Activated T-cell treated with anti-CD3 and anti-CD28 coated beads, Interleukin-2, amount 50 U/mL, for 72 hours (primary cell): Measurements from ENCODE around the gene TADA2B. TPM values are rescaled to one million over a fixed set of nuclear protein-coding genes. Genes with fewer than 3 reads are reported as not detected.
A peak's percentile ranks its signal among the peaks of the same experiment; 100 is the strongest.

ENCODE experiments used
- ATAC-seq, 2 donors: fragments of 150-1000 bp; cut with Tn5 transposase; replicated peaks in 1 of 2; 2 replicates each; pipeline ENCODE4 v1.10.0; 2021; ENCODE audit warnings: moderate library complexity in 2 of 2, mild to moderate bottlenecking in 1 of 2
- DNase-seq, 2 donors: peaks; one replicate each; pipeline ENCODE4 v3.0.0; 2021 to 2022; ENCODE audit warnings: mixed read lengths in 1 of 2
- H3K27ac Mint-ChIP-seq: one replicate; pipeline ENCODE4 v1.8.0; 2022; ENCODE audit warnings: mild to moderate bottlenecking, moderate library complexity, mixed read lengths
- H3K27me3 Mint-ChIP-seq: one replicate; pipeline ENCODE4 v1.8.0; 2022; ENCODE audit warnings: low read depth, mixed read lengths
- H3K36me3 Mint-ChIP-seq, 2 donors: one replicate each; pipeline ENCODE4 v1.8.0; 2022; ENCODE audit warnings: mixed read lengths in 2 of 2, mild to moderate bottlenecking in 1 of 2; ENCODE audit not compliant: insufficient read depth in 2 of 2
- H3K4me1 Mint-ChIP-seq: one replicate; pipeline ENCODE4 v1.8.0; 2022; ENCODE audit warnings: low read depth, mixed read lengths
- H3K4me3 Mint-ChIP-seq, 2 donors: one replicate each; pipeline ENCODE4 v1.8.0; 2022; ENCODE audit warnings: mild to moderate bottlenecking in 2 of 2, mixed read lengths in 2 of 2, moderate library complexity in 2 of 2
- H3K9me3 Mint-ChIP-seq, 2 donors: one replicate each; pipeline ENCODE4 v1.8.0; 2022; ENCODE audit warnings: mixed read lengths in 2 of 2
- total RNA-seq, 2 donors: library from RNA; stranded (reverse); gene quantifications; one replicate each; pipeline ENCODE4 v1.2.3, GENCODE V29; 2022

Gene TADA2B
- total RNA-seq, 2 donors from 2014 or later: 14.5 to 15.3 TPM

DNA sequence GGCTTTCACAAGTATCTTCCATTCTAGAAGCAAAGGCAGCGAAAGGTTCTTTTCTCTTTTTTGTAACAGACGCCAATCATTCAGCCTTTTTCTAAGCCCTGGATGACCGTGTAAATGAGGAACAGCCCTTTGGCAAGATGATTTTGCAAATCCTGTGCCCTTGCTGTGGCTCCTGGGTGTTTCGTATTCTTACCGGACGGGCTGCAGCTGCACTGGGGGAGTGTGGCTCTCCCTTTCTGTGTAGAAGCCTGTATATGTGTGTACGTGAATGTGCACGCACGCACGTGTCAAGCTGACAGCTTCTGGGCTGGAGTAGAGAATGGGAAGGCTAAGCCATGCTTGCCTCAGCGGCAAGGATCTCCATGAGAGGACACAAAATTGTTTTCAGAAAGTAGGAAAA, 16.5 kb downstream of the TADA2B start:
- DNase-seq (no peak), ATAC-seq (no peak)
- Mint-ChIP-seq H3K9me3 (no peaks in the 10 kb centered on the region), H3K36me3 (peaks cover 7 to 19% of the 10 kb centered on the region in 2 donors), H3K4me1 (peaks cover 21% of the 10 kb centered on the region), H3K4me3 (no peak overlapping the region), H3K27ac (no peak overlapping the region), H3K27me3 (no peaks in the 10 kb centered on the region)

DNA sequence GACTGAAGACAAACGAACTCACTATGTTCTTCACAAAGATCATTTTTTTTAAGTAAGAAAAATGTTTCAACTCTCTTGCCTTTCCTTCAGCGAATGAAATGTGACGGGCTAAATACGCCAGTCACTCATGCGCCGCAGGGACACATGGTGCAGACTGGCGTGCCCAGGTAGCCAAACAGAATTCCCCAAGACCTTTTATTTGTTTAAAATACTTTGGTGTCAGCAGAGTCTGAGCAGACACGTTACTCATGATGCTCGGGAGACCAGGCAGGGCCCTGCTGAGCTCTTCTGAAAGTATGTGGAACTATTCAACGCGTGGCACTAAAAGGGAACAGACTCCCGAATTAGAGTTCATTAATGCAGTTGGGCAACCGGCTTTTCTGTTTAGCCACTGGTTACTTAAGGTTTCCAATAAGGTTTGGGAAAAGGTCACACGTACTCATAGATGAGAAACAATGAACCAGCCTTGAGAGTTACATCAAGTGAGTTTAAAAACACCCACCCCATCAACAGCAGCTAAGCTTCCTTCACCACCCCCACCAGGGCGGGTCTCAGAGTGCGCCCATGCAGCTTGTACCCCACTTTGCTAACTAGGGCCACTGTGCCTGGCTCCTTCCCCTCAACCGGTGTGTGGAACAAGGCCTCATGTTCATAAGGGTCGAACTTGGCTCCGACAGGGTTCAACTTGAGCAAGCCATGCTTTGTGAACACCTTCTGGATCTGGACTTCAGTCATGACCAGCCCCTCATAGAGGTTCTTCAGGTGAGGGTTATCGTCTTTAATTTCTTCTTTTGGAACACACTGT, 17.4 kb downstream of the TADA2B start:
- Mint-ChIP-seq H3K4me1 (peaks cover 23% of the 10 kb centered on the region), H3K27me3 (no peaks in the 10 kb centered on the region), H3K9me3 (no peaks in the 10 kb centered on the region), H3K27ac (peak overlapping the region; percentile 39), H3K4me3 (no peak overlapping the region), H3K36me3 (peaks cover 9 to 17% of the 10 kb centered on the region in 2 donors)
- ATAC-seq (no peak), DNase-seq (no peak)

DNA sequence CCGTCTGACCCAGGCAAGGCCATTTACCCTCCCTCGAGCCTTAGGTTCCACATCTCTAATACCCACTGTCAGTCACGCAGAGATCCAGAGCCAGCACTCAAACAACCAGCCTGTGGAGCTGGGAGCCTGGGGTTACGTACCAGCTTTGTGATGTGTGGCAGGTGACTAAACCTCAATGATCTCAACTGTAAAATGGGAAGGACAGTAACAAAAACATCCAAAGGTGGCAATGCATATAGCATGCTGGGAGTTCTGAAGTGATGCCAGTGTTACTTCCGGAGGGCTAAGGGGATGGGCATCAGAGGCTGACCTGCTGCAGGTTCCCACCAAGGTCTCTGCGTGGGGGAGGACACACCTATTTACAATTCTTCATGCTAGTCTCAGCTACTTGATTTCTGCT, 18.6 kb downstream of the TADA2B start:
- H3K27ac Mint-ChIP-seq: no peak overlapping the region
- no peak for DNase-seq
- H3K4me3 Mint-ChIP-seq: no peak overlapping the region
- H3K36me3 Mint-ChIP-seq: peaks cover 9 to 16% of the 10 kb centered on the region in 2 donors
- H3K27me3 Mint-ChIP-seq: no peaks in the 10 kb centered on the region
- H3K9me3 Mint-ChIP-seq: no peaks in the 10 kb centered on the region
- no peak for ATAC-seq
- peaks cover 36% of the 10 kb centered on the region for H3K4me1 Mint-ChIP-seq

DNA sequence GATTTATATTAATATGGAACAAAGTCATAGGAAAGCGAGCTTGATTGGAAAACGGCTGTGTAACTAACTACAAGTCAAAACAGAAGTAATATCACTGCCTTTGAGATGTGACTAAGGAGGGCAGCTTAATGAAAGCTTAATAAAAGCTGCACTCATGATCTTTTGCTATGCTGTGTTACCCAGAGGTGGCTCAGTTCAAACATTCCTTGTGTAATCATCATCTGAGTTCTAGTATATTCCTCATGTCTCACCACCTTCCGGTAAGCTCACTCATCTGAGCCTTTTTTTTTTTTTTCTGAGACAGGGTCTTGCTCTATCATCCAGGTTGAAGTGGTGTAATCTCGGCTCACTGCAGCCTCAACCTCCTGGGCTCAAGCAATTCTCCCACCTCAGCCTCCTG, 19.6 kb downstream of the TADA2B start:
- Mint-ChIP-seq H3K4me3 (no peak overlapping the region), H3K9me3 (no peaks in the 10 kb centered on the region), H3K36me3 (peaks cover 11 to 16% of the 10 kb centered on the region in 2 donors), H3K4me1 (peaks cover 42% of the 10 kb centered on the region), H3K27me3 (no peaks in the 10 kb centered on the region), H3K27ac (no peak overlapping the region)
- no peak for DNase-seq
- no peak for ATAC-seq

DNA sequence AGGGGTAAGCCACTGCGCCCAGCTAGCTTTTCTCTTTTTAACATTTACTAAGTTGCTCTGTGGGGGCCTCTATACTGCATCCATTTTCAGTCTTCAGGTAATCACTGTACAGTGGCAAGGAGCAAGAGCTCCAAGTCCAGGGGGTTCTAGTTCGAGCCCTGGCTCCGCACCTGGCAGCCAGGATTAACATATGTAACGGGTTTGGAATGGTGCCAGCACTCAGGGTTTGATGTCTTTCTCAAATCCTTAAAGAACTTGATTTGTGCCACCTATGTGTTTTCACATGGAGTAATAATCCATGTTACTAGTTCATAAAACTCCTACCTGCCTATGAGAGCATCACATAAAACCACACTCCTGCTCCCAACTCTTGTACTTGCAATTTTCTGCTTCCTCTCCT, 20.2 kb downstream of the TADA2B start:
- H3K27ac Mint-ChIP-seq: peak overlapping the region; percentile 58
- peaks cover 40% of the 10 kb centered on the region for H3K4me1 Mint-ChIP-seq
- no peaks in the 10 kb centered on the region for H3K9me3 Mint-ChIP-seq
- H3K27me3 Mint-ChIP-seq: no peaks in the 10 kb centered on the region
- DNase-seq: no peak
- H3K36me3 Mint-ChIP-seq: peaks cover 12 to 17% of the 10 kb centered on the region in 2 donors
- ATAC-seq: no peak
- H3K4me3 Mint-ChIP-seq: no peak overlapping the region

DNA sequence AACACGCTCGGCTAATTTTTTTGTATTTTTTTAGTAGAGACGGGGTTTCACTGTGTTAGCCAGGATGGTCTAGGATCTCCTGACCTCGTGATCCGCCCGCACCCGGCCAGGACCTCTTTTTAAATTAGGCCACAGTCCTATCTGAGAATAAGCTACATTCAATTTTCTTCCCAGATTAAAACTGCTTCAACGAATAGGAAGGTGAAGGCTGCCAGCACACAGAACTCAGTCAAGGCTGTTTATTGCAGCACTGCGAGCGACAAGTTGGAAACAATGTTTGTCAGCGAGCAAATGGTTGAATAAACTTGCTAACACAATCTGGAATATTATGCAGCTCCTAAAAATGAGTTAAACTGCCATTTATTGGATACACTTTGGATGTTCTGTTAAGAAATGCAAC, 22.8 kb downstream of the TADA2B start:
- peaks cover 12 to 15% of the 10 kb centered on the region in 2 donors for H3K36me3 Mint-ChIP-seq
- no peaks in the 10 kb centered on the region for H3K9me3 Mint-ChIP-seq

DNA sequence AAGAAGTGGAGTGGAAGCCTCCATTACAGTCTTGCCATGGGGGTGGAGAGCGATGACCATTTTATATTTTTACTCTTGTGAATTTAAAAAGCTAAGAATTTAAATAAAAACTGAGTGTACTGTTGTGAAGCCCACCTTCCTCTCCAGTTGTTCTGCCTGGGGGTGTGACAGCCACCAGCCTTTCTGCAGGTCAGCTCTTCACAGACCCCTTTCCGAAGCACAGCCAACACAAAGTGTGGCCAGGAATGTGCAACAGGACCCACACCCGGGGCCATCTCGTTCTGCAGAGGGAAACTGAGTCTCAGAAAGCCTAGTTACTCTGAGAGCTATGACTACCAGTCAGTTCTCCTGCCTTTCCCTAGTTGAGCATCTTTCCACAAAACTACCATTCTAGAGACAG, 23.3 kb downstream of the TADA2B start:
- H3K4me1 Mint-ChIP-seq: peaks cover 54% of the 10 kb centered on the region
- DNase-seq (no peak), ATAC-seq (no peak)
- H3K36me3 Mint-ChIP-seq: peaks cover 10 to 11% of the 10 kb centered on the region in 2 donors
- peak overlapping the region; percentile 76 for H3K27ac Mint-ChIP-seq
- peaks cover 5% of the 10 kb centered on the region for H3K27me3 Mint-ChIP-seq
- no peaks in the 10 kb centered on the region for H3K9me3 Mint-ChIP-seq
- H3K4me3 Mint-ChIP-seq: peak overlapping the region; percentile 99

More for the DNA sequence above, 22.8 kb downstream of the TADA2B start:
- Mint-ChIP-seq H3K27me3 (peaks cover 3% of the 10 kb centered on the region), H3K27ac (peak overlapping the region; percentile 76), H3K4me1 (peaks cover 58% of the 10 kb centered on the region), H3K4me3 (peak overlapping the region; percentile 99)
- DNase-seq: no peak
- ATAC-seq: no peak

DNA sequence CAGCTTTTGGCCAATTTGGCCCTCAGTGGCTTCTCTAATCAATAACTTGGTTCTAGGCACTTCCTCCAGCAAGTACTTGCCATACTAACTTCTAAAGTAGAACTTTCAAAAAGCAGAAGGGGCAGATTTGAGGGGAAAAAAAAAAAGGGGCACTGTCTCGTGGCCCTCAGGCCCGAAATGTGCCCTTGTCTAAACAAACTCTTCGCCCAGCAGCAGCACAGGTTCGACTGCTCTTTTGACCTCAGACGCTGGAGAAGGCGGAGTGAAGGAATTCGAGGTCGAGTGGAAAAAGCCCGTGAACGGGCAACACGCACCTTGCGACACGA, 23.9 kb downstream of the TADA2B start:
- H3K4me3 Mint-ChIP-seq: peak overlapping the region; percentile 99
- H3K27me3 Mint-ChIP-seq: peaks cover 5% of the 10 kb centered on the region
- peak overlapping the region; percentile 76 for H3K27ac Mint-ChIP-seq
- ATAC-seq (no peak), DNase-seq (no peak)
- peaks cover 9 to 10% of the 10 kb centered on the region in 2 donors for H3K36me3 Mint-ChIP-seq
- H3K4me1 Mint-ChIP-seq: peaks cover 53% of the 10 kb centered on the region
- H3K9me3 Mint-ChIP-seq: no peaks in the 10 kb centered on the region

DNA sequence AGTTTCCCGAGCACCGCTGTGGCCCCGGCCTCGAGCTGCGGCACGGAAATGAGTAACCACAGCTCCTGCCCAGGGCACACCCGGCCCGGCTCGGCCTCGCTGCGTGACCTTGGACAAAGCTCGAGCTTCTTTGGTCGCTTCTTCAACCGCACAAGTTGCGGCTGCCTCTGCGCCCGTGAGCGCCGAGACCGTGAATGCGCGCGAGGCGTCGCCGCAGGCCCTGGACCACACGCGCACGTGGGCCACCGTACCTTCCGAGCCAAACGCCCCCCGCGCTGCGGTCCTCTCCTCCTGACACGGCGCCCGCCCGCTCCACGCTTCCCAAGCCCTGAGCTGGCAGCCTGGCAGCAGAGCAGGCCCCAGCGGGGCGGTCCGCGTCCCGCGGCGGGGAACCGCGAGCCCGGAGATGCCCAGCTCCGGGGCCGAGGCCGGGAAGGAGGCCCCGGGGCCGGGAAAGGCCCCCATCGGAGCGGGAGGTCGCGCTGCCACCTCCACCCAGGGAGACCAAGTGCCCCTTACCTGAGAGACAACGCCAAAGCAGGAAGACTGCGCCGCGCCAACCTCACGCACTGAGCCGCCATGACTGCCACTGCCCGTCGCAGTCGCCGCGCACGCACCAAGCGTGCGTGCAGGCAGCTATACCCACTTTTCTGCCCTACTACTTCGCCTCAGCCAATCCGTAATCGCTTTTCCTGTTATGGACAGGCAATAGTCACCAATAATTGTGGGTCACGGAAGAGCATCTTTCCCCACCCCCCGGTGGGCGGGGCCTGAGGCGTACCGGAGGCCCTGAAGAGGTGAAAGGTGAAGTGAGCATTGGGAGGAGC, 24.5 kb downstream of the TADA2B start, which contains the start of gene GRPEL1:
Gene GRPEL1, minus strand, starts transcription at position 613 of the 827 bp plus-strand sequence. Its CDS starts 32 bp downstream, at position 581.
- H3K9me3 Mint-ChIP-seq: no peaks in the 10 kb centered on the region
- peaks cover 7 to 10% of the 10 kb centered on the region in 2 donors for H3K36me3 Mint-ChIP-seq
- DNase-seq: peak; percentile 100
- peak; percentile 94 for ATAC-seq
- H3K27ac Mint-ChIP-seq: peak within 1 kb of the TSS; percentile 94
- peaks cover 53% of the 10 kb centered on the region for H3K4me1 Mint-ChIP-seq
- H3K27me3 Mint-ChIP-seq: peaks cover 5% of the 10 kb centered on the region
- peak within 1 kb of the TSS; percentile 99 for H3K4me3 Mint-ChIP-seq

DNA sequence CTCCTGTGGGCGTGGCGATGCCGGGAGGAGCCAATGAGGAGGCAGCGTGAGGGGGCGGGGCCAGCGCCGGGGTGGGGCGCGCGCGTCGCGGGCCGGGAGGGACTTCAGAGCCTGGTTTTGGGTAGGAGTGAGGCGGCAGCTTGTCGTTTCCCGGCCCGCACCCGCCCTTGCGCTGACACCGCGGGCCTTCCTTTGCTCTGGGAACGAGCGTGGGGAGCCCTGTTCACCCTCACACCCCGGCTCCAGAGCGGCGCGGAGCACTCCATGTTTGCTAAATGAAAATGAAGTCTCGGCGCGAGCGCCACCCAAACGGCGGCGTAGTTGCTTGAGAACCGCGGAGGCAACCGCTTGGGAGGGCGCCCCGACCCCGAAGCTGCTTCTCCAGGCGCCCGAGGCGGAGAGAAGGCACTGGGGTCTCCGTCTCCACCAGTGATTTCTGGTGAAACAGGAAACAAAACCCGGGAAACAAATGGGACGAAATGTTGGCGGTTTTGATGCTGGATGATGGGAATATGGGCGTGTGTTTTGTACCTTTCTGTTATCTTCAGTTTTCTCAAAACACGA, 25.2 kb downstream of the TADA2B start:
- Mint-ChIP-seq H3K36me3 (peaks cover 2 to 10% of the 10 kb centered on the region in 2 donors), H3K4me1 (peaks cover 53% of the 10 kb centered on the region)

DNA sequence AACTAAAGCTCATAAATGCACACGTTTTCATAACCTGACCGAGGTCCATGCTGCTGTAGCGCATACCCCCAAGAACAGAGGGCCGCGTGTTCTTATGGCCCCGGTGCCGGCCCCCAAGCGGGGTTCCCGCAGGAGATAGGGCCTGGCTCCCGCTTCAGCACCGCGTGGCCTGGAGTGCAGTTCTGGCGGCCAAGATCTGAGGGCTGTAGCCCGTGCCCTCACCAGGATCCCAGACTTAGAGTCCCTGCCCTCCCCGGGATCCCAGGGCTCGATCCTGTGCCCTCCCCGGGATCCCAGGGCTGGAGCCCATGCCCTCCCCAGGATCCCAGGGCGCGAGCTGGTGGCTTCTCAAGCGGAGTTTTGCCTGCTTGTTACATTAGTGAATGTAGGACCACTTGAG, 25.7 kb downstream of the TADA2B start:
- DNase-seq (no peak), ATAC-seq (no peak)
- peak overlapping the region; percentile 94 for H3K27ac Mint-ChIP-seq
- H3K36me3 Mint-ChIP-seq: peaks cover 2 to 7% of the 10 kb centered on the region in 2 donors
- peaks cover 50% of the 10 kb centered on the region for H3K4me1 Mint-ChIP-seq
- H3K27me3 Mint-ChIP-seq: peaks cover 5% of the 10 kb centered on the region
- H3K9me3 Mint-ChIP-seq: no peaks in the 10 kb centered on the region
- H3K4me3 Mint-ChIP-seq: peak overlapping the region; percentile 99

More for the DNA sequence above, 25.2 kb downstream of the TADA2B start:
- Mint-ChIP-seq H3K27me3 (peaks cover 5% of the 10 kb centered on the region), H3K4me3 (peak overlapping the region; percentile 99), H3K9me3 (no peaks in the 10 kb centered on the region), H3K27ac (peak overlapping the region; percentile 94)
- ATAC-seq: no peak
- no peak for DNase-seq

DNA sequence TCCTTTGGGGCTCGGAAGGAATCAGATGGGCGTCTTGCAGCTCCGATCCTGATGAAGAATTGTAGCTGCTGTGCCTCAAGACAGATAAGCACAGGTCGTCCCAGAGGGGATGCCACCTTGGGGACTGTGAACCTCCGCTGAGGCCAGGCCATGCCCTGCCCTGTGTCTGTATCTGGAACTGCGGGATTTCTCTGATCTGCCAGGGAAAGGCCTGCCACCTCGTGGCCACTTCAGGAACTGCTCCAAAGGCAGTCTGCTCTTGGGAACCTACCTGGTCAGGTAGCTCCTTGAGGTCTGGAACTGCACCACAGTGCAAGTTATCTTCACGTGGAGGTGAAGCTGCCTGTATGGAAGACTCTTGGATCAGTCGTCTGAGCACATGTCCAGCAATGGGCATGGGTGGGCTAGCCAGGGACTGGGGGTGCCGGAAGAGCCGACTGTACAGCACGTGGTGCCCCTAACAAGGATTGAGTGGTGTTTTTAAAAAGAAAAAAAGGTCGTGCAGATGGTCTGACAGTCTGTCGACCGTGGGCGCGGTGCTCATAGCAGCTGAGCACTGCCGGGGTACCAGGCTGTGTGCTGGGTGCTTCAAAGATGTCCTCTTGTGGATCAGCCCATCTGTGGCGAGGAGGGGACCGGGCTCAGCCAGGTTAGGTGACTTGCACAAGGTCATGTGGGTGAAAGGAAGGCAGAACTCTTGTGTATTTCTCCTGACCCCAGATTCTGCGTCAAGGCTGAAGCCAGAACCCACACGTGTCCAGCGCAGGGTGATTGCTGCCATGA, 27.7 kb downstream of the TADA2B start:
- Mint-ChIP-seq H3K36me3 (peaks cover 2 to 3% of the 10 kb centered on the region in 2 donors), H3K4me3 (no peak overlapping the region), H3K27me3 (peaks cover 5% of the 10 kb centered on the region), H3K4me1 (peaks cover 37% of the 10 kb centered on the region), H3K27ac (no peak overlapping the region), H3K9me3 (no peaks in the 10 kb centered on the region)
- DNase-seq (peak; percentile 85 to 88), ATAC-seq (peak; percentile 25 to 33)
